ENCODE measurements around the gene TRANK1. TPM values are rescaled to one million over a fixed set of nuclear protein-coding genes. Genes with fewer than 3 reads are reported as not detected.

TRANK1 gene
- total RNA-seq, 4 donors from 2014 or later: 2.1 to 4.6 (median 2.4) TPM

DNA sequence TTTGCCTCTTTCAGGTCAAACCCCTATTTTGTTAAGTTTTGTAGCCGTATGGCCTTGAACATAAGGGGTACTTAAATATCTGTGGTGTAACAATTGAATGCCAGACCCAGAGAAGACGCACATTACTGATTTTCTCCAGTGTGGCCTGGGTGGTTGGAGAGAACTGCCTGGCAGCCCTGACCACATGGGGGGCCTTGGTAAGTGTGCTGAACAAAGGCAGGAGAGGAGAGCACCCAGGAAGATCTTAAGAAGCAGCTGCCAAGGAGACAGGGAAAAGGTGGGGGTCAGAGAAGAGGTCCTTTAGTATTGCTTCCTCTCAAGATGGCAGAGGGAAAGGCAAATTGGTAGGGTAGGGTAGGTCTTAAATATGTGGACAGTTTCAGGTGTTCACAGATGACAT, 35.7 kb downstream of the TRANK1 start:
- in situ Hi-C loops (cut with MboI; ENCODE audit: low sequenced_read_pairs in 4 of 4): no loop called here
- Histone ChIP-seq H3K4me3 (no peak overlapping the region), H3K27me3 (no peaks in the 10 kb centered on the region), H3K27ac (peak overlapping the region in 1 of 4 donors; percentile 61), H3K36me3 (no peaks in the 10 kb centered on the region), H3K9me3 (no peaks in the 10 kb centered on the region), H3K4me1 (peaks cover 0 to 3% of the 10 kb centered on the region in 2 donors)
- DNase-seq: no peak
- TF ChIP-seq POLR2A (IDR thresholded peaks at IDR 0.05) (no peak), CTCF (IDR thresholded peaks at IDR 0.05 in 4 of 5, conservative IDR thresholded peaks at IDR 0.05 in 1 of 5) (no peak)
- intact Hi-C loops (cut with DNase I; ENCODE audit: low total_unique reads): loop anchor here (5.0 kb wide), 1 partner anchor 33 kb away; no protein-coding TSS in a partner anchor
- no peak for ATAC-seq

GRCh38 chr3:36908647-36909180, 36.1 kb downstream of the TRANK1 start:
- H3K9me3 ChIP-seq: no peaks in the 10 kb centered on the region
- intact Hi-C loops (cut with DNase I; ENCODE audit: low total_unique reads) (loop anchor here (5.0 kb wide), 1 partner anchor 34 kb away; no protein-coding TSS in a partner anchor), in situ Hi-C loops (cut with MboI; ENCODE audit: low sequenced_read_pairs in 4 of 4) (no loop called here)
- peak overlapping the region; percentile 49 to 59 (median 54) for H3K4me3 ChIP-seq
- H3K4me1 ChIP-seq: peaks cover 0 to 3% of the 10 kb centered on the region in 2 donors
- ATAC-seq (no peak), DNase-seq (no peak)
- no peaks in the 10 kb centered on the region for H3K27me3 ChIP-seq
- TF ChIP-seq CTCF (IDR thresholded peaks at IDR 0.05 in 4 of 5, conservative IDR thresholded peaks at IDR 0.05 in 1 of 5): no peak
- peak overlapping the region; percentile 60 to 67 (median 63) for H3K27ac ChIP-seq
- H3K36me3 ChIP-seq: no peaks in the 10 kb centered on the region

GRCh38 chr3:36907911-36908646, 36.8 kb downstream of the TRANK1 start:
- no peaks in the 10 kb centered on the region for H3K36me3 ChIP-seq
- no peaks in the 10 kb centered on the region for H3K27me3 ChIP-seq
- H3K9me3 ChIP-seq: no peaks in the 10 kb centered on the region
- ATAC-seq (peak; percentile 33 to 59), DNase-seq (no peak)
- intact Hi-C loops (cut with DNase I; ENCODE audit: low total_unique reads) (loop anchor here (5.0 kb wide), 1 partner anchor 34 kb away; no protein-coding TSS in a partner anchor), in situ Hi-C loops (cut with MboI; ENCODE audit: low sequenced_read_pairs in 4 of 4) (no loop called here)
- peak overlapping the region; percentile 49 to 59 (median 54) for H3K4me3 ChIP-seq
- H3K4me1 ChIP-seq: peaks cover 0 to 3% of the 10 kb centered on the region in 2 donors
- peak overlapping the region; percentile 60 to 67 (median 63) for H3K27ac ChIP-seq
- no peak for TF ChIP-seq CTCF (IDR thresholded peaks at IDR 0.05 in 4 of 5, conservative IDR thresholded peaks at IDR 0.05 in 1 of 5)
- TF ChIP-seq POLR2A (IDR thresholded peaks at IDR 0.05): no peak

DNA sequence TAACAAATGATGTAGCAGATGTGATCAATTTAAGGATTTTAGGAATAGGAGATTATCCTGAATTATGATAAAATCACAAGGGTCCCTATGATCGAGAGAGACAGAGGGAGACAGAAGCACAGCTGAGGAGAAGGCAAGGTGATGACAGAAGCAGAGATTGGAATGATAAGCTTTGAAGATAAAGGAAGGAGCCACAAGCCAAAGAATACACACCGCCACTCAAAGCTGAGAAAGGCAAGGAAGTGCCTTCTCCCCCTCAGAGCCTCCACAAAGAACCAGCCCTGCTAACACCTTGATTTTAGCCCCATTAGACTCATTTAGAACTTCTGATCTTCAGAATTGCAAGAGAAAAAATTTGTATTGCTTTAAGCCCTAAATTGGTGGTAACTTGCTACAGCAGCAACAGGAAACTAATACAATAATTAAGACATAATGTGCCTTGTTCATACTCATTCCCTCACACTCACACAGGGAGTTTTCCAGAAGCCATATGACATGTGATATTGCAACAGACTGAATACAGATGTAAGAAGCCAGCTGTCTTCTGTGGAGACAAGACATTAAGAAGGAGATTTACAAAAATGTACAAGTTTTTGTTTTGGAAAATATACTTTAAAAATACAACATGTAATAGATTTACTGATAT, 38.2 kb downstream of the TRANK1 start:
- H3K36me3 ChIP-seq: no peaks in the 10 kb centered on the region
- H3K9me3 ChIP-seq: no peaks in the 10 kb centered on the region
- DNase-seq: no peak
- no peak for TF ChIP-seq CTCF (IDR thresholded peaks at IDR 0.05 in 4 of 5, conservative IDR thresholded peaks at IDR 0.05 in 1 of 5)
- no peak for TF ChIP-seq POLR2A (IDR thresholded peaks at IDR 0.05)
- intact Hi-C loops (cut with DNase I; ENCODE audit: low total_unique reads): loop anchor here (5.0 kb wide), 1 partner anchor 36 kb away; no protein-coding TSS in a partner anchor
- H3K27ac ChIP-seq: no peak overlapping the region
- H3K4me1 ChIP-seq: no peaks in the 10 kb centered on the region
- H3K4me3 ChIP-seq: no peak overlapping the region
- in situ Hi-C loops (cut with MboI; ENCODE audit: low sequenced_read_pairs in 4 of 4): no loop called here
- H3K27me3 ChIP-seq: no peaks in the 10 kb centered on the region
- peak; percentile 37 to 52 for ATAC-seq
